Measurements from ENCODE around the gene PHLDA1. TPM values are rescaled to one million over a fixed set of nuclear protein-coding genes. Genes with fewer than 3 reads are reported as not detected.
A peak's percentile ranks its signal among the peaks of the same experiment; 100 is the strongest.

Gene PHLDA1
- total RNA-seq, 1 donor from 2014 or later: 23.6 TPM

GRCh38 chr12:76025601-76026575 is 5.7 kb downstream of the PHLDA1 start:
- Mint-ChIP-seq H3K4me1 (peaks cover 36% of the 10 kb centered on the region), H3K27ac (peak overlapping the region; percentile 71), H3K9me3 (no peaks in the 10 kb centered on the region), H3K36me3 (no peaks in the 10 kb centered on the region), H3K27me3 (ENCODE audit: low read depth) (no peaks in the 10 kb centered on the region), H3K4me3 (no peak overlapping the region)
- no peak for TF ChIP-seq CTCF (IDR thresholded peaks at IDR 0.05; ENCODE audit: unreplicated experiment)
- DNase-seq (ENCODE audit: low spot score in 2 of 2, unreplicated experiment in 2 of 2): no peak

DNA sequence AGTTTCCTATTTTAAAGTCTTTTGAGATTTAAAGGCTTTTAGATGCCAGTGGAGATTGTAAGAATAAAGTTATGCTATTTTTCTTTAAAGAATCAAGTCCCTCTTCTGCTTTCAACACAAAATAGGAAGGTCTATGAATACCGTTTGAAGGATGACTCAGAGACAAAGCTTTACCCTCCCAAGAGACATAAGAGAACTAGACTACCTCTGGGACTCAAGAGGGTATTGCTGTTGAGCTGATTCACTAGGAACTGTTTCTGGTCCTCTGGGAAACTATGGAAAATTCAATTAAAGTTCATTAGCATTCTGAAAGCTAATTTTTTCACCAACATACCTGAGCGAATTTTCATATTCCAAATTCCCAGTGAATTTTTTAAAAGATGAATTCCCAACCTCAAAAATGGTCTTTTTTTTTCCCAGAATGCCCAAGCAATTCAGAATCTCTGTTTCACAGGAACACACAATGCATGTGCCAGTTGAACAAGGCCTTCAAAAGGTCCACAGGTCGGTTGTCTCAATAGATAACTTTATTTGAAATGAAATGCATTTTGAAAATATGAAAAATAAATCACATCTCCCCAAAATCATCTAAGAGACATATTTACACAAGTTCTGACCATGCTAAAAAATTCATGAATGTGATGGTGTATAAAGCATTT is 6.5 kb downstream of the PHLDA1 start:
- Mint-ChIP-seq H3K4me1 (peaks cover 45% of the 10 kb centered on the region), H3K36me3 (no peaks in the 10 kb centered on the region), H3K27ac (no peak overlapping the region), H3K27me3 (ENCODE audit: low read depth) (no peaks in the 10 kb centered on the region), H3K9me3 (no peaks in the 10 kb centered on the region), H3K4me3 (no peak overlapping the region)
- no peak for TF ChIP-seq CTCF (IDR thresholded peaks at IDR 0.05; ENCODE audit: unreplicated experiment)
- no peak for DNase-seq (ENCODE audit: low spot score in 2 of 2, unreplicated experiment in 2 of 2)

- peaks cover 47% of the 10 kb centered on the region for H3K4me1 Mint-ChIP-seq
- no peak for TF ChIP-seq CTCF (IDR thresholded peaks at IDR 0.05; ENCODE audit: unreplicated experiment)
- no peak for DNase-seq (ENCODE audit: low spot score in 2 of 2, unreplicated experiment in 2 of 2)
- no peaks in the 10 kb centered on the region for H3K36me3 Mint-ChIP-seq
- no peaks in the 10 kb centered on the region for H3K9me3 Mint-ChIP-seq
- H3K27me3 Mint-ChIP-seq (ENCODE audit: low read depth): no peaks in the 10 kb centered on the region
- peak overlapping the region; percentile 24 for H3K27ac Mint-ChIP-seq
- no peak overlapping the region for H3K4me3 Mint-ChIP-seq
Observed at GRCh38 chr12:76024102-76024781, 7.3 kb downstream of the PHLDA1 start.

DNA sequence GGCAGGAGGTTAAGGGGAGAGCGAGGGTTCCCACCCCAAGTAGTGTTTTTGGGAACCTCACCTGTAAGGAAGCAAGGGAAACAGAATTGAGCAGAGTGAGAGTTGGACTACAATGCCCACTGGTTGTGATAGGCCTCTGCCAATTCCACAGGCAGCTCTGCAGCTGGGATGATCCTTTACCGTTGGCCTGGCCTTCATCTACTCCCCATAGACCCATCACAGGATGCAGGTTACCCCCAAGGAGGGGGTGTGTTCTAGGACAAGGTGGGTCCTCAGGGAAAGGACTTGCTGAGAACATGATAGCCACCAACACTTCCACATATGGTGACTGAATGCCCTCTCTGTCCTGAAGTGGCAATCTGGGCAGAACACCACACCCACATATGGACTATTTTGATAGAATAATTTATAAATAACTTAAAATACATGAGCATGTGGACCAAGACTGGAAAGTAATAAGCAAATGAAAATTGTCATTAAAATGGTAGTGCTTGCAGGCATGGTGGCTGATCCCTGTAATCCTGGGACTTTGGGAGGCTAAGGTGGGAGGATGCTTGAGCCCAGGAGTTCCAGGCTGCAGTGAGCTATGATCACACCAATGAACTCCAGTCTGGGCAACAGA is 8.4 kb downstream of the PHLDA1 start:
- Mint-ChIP-seq H3K4me1 (peaks cover 45% of the 10 kb centered on the region), H3K27ac (no peak overlapping the region), H3K4me3 (no peak overlapping the region), H3K9me3 (no peaks in the 10 kb centered on the region), H3K27me3 (ENCODE audit: low read depth) (no peaks in the 10 kb centered on the region), H3K36me3 (no peaks in the 10 kb centered on the region)
- TF ChIP-seq CTCF (IDR thresholded peaks at IDR 0.05; ENCODE audit: unreplicated experiment): no peak
- no peak for DNase-seq (ENCODE audit: low spot score in 2 of 2, unreplicated experiment in 2 of 2)

GRCh38 chr12:76022506-76022905 is 9.1 kb downstream of the PHLDA1 start:
- H3K4me1 Mint-ChIP-seq: peaks cover 48% of the 10 kb centered on the region
- no peak overlapping the region for H3K27ac Mint-ChIP-seq
- no peaks in the 10 kb centered on the region for H3K36me3 Mint-ChIP-seq
- H3K9me3 Mint-ChIP-seq: no peaks in the 10 kb centered on the region
- TF ChIP-seq CTCF (IDR thresholded peaks at IDR 0.05; ENCODE audit: unreplicated experiment): no peak
- no peaks in the 10 kb centered on the region for H3K27me3 Mint-ChIP-seq (ENCODE audit: low read depth)
- no peak for DNase-seq (ENCODE audit: low spot score in 2 of 2, unreplicated experiment in 2 of 2)
- H3K4me3 Mint-ChIP-seq: no peak overlapping the region

All from mesothelial cell of epicardium (in vitro differentiated cells).